T-helper 2 cell treated with Interferon-gamma antibody and Interleukin-4, amounts not matched to agents 5 μg/mL and 100 μg/mL, for 36 hours (primary cell): ENCODE measurements around the gene PARD3B.

Experiments
- DNase-seq: peaks from one replicate; pipeline ENCODE4 v3.0.0; 2021; ENCODE audit warnings: low spot score
- H3K27ac Mint-ChIP-seq: one replicate; pipeline ENCODE4 v1.8.0; 2021; ENCODE audit warnings: mild to moderate bottlenecking, mixed read lengths
- H3K27me3 Mint-ChIP-seq: one replicate; pipeline ENCODE4 v1.8.0; 2021; ENCODE audit warnings: low read depth, mixed read lengths
- H3K36me3 Mint-ChIP-seq: one replicate; pipeline ENCODE4 v1.8.0; 2021; ENCODE audit warnings: low read depth, mixed read lengths
- H3K4me1 Mint-ChIP-seq: one replicate; pipeline ENCODE4 v1.8.0; 2021; ENCODE audit warnings: low read depth, mixed read lengths
- H3K4me3 Mint-ChIP-seq: one replicate; pipeline ENCODE4 v1.8.0; 2022; ENCODE audit warnings: mild to moderate bottlenecking, moderate library complexity, mixed read lengths
- H3K9me3 Mint-ChIP-seq: one replicate; pipeline ENCODE4 v1.8.0; 2021; ENCODE audit warnings: mixed read lengths

The PARD3B gene

GRCh38 chr2:204730603-204731002 is 185.3 kb downstream of the PARD3B start:
- H3K27me3 Mint-ChIP-seq, result peaks cover 6% of the 10 kb centered on the region
- H3K4me1 Mint-ChIP-seq, result no peaks in the 10 kb centered on the region
- no peak for DNase-seq
- H3K4me3 Mint-ChIP-seq, result no peak overlapping the region
- H3K9me3 Mint-ChIP-seq, result no peaks in the 10 kb centered on the region
- H3K36me3 Mint-ChIP-seq, result no peaks in the 10 kb centered on the region
- H3K27ac Mint-ChIP-seq, result no peak overlapping the region

GRCh38 chr2:204732019-204732418 is 186.7 kb downstream of the PARD3B start:
- peaks cover 6% of the 10 kb centered on the region for H3K27me3 Mint-ChIP-seq
- DNase-seq, result no peak
- H3K27ac Mint-ChIP-seq, result no peak overlapping the region
- no peaks in the 10 kb centered on the region for H3K4me1 Mint-ChIP-seq
- no peak overlapping the region for H3K4me3 Mint-ChIP-seq
- no peaks in the 10 kb centered on the region for H3K36me3 Mint-ChIP-seq
- no peaks in the 10 kb centered on the region for H3K9me3 Mint-ChIP-seq

- H3K9me3 Mint-ChIP-seq, result peaks cover 11% of the 10 kb centered on the region
- no peaks in the 10 kb centered on the region for H3K4me1 Mint-ChIP-seq
- H3K27me3 Mint-ChIP-seq, result peaks cover 4% of the 10 kb centered on the region
- H3K4me3 Mint-ChIP-seq, result no peak overlapping the region
- no peaks in the 10 kb centered on the region for H3K36me3 Mint-ChIP-seq
- no peak overlapping the region for H3K27ac Mint-ChIP-seq
- no peak for DNase-seq
Observed at GRCh38 chr2:204737296-204737695, 192.0 kb downstream of the PARD3B start.

GRCh38 chr2:204738721-204739120 is 193.4 kb downstream of the PARD3B start:
- DNase-seq, result no peak
- no peaks in the 10 kb centered on the region for H3K4me1 Mint-ChIP-seq

GRCh38 chr2:204743393-204743960 is 198.2 kb downstream of the PARD3B start:
- no peak overlapping the region for H3K27ac Mint-ChIP-seq
- DNase-seq, result no peak
- H3K27me3 Mint-ChIP-seq, result no peaks in the 10 kb centered on the region
- H3K36me3 Mint-ChIP-seq, result no peaks in the 10 kb centered on the region
- no peaks in the 10 kb centered on the region for H3K4me1 Mint-ChIP-seq
- H3K9me3 Mint-ChIP-seq, result peaks cover 5% of the 10 kb centered on the region
- no peak overlapping the region for H3K4me3 Mint-ChIP-seq

More at GRCh38 chr2:204738721-204739120, 193.4 kb downstream of the PARD3B start:
- H3K27me3 Mint-ChIP-seq, result peaks cover 4% of the 10 kb centered on the region
- no peak overlapping the region for H3K4me3 Mint-ChIP-seq
- peaks cover 11% of the 10 kb centered on the region for H3K9me3 Mint-ChIP-seq
- H3K27ac Mint-ChIP-seq, result no peak overlapping the region
- H3K36me3 Mint-ChIP-seq, result no peaks in the 10 kb centered on the region

- Mint-ChIP-seq H3K9me3 (peaks cover 5% of the 10 kb centered on the region), H3K27ac (no peak overlapping the region), H3K4me3 (no peak overlapping the region), H3K27me3 (no peaks in the 10 kb centered on the region), H3K36me3 (no peaks in the 10 kb centered on the region), H3K4me1 (no peaks in the 10 kb centered on the region)
- DNase-seq, result no peak
Observed at GRCh38 chr2:204744506-204744905, 199.2 kb downstream of the PARD3B start.

- Mint-ChIP-seq H3K4me1 (peaks cover 5% of the 10 kb centered on the region), H3K27ac (no peak overlapping the region), H3K9me3 (peaks cover 5% of the 10 kb centered on the region), H3K4me3 (no peak overlapping the region), H3K27me3 (no peaks in the 10 kb centered on the region), H3K36me3 (peaks cover 1% of the 10 kb centered on the region)
- DNase-seq, result no peak
Observed at GRCh38 chr2:204748286-204748685, 203.0 kb downstream of the PARD3B start.

- H3K27me3 Mint-ChIP-seq, result no peaks in the 10 kb centered on the region
Observed at GRCh38 chr2:204749319-204749718, 204.0 kb downstream of the PARD3B start.

GRCh38 chr2:204750389-204750788 is 205.1 kb downstream of the PARD3B start:
- Mint-ChIP-seq H3K4me1 (peaks cover 5% of the 10 kb centered on the region), H3K27ac (no peak overlapping the region), H3K4me3 (no peak overlapping the region), H3K27me3 (no peaks in the 10 kb centered on the region), H3K36me3 (peaks cover 1% of the 10 kb centered on the region), H3K9me3 (no peaks in the 10 kb centered on the region)
- no peak for DNase-seq

More at GRCh38 chr2:204749319-204749718, 204.0 kb downstream of the PARD3B start:
- Mint-ChIP-seq H3K36me3 (peaks cover 1% of the 10 kb centered on the region), H3K27ac (no peak overlapping the region), H3K9me3 (peaks cover 4% of the 10 kb centered on the region), H3K4me3 (no peak overlapping the region), H3K4me1 (peaks cover 5% of the 10 kb centered on the region)
- no peak for DNase-seq

- Mint-ChIP-seq H3K9me3 (no peaks in the 10 kb centered on the region), H3K27me3 (no peaks in the 10 kb centered on the region), H3K36me3 (peaks cover 1% of the 10 kb centered on the region), H3K4me1 (peaks cover 5% of the 10 kb centered on the region), H3K27ac (no peak overlapping the region), H3K4me3 (no peak overlapping the region)
- DNase-seq, result no peak
Observed at GRCh38 chr2:204751472-204751871, 206.2 kb downstream of the PARD3B start.

- Mint-ChIP-seq H3K9me3 (no peaks in the 10 kb centered on the region), H3K27ac (no peak overlapping the region), H3K36me3 (peaks cover 1% of the 10 kb centered on the region), H3K4me1 (peaks cover 5% of the 10 kb centered on the region), H3K4me3 (no peak overlapping the region), H3K27me3 (no peaks in the 10 kb centered on the region)
- no peak for DNase-seq
Observed at GRCh38 chr2:204753841-204754240, 208.6 kb downstream of the PARD3B start.

- DNase-seq, result no peak
- peaks cover 1% of the 10 kb centered on the region for H3K36me3 Mint-ChIP-seq
- H3K27ac Mint-ChIP-seq, result no peak overlapping the region
- peaks cover 5% of the 10 kb centered on the region for H3K4me1 Mint-ChIP-seq
- H3K4me3 Mint-ChIP-seq, result no peak overlapping the region
- H3K27me3 Mint-ChIP-seq, result no peaks in the 10 kb centered on the region
- no peaks in the 10 kb centered on the region for H3K9me3 Mint-ChIP-seq
Observed at GRCh38 chr2:204754898-204755297, 209.6 kb downstream of the PARD3B start.

- Mint-ChIP-seq H3K4me1 (no peaks in the 10 kb centered on the region), H3K4me3 (no peak overlapping the region), H3K27ac (no peak overlapping the region), H3K36me3 (no peaks in the 10 kb centered on the region), H3K9me3 (peaks cover 26% of the 10 kb centered on the region), H3K27me3 (no peaks in the 10 kb centered on the region)
- no peak for DNase-seq
Observed at GRCh38 chr2:204763974-204764703, 218.9 kb downstream of the PARD3B start.

GRCh38 chr2:204770735-204771134 is 225.5 kb downstream of the PARD3B start:
- no peak overlapping the region for H3K27ac Mint-ChIP-seq
- peaks cover 22% of the 10 kb centered on the region for H3K27me3 Mint-ChIP-seq
- H3K9me3 Mint-ChIP-seq, result no peaks in the 10 kb centered on the region
- H3K4me3 Mint-ChIP-seq, result no peak overlapping the region
- no peak for DNase-seq
- no peaks in the 10 kb centered on the region for H3K4me1 Mint-ChIP-seq
- no peaks in the 10 kb centered on the region for H3K36me3 Mint-ChIP-seq

- no peaks in the 10 kb centered on the region for H3K36me3 Mint-ChIP-seq
- DNase-seq, result no peak
- H3K4me1 Mint-ChIP-seq, result no peaks in the 10 kb centered on the region
- no peak overlapping the region for H3K4me3 Mint-ChIP-seq
- H3K27me3 Mint-ChIP-seq, result peaks cover 27% of the 10 kb centered on the region
- no peaks in the 10 kb centered on the region for H3K9me3 Mint-ChIP-seq
- no peak overlapping the region for H3K27ac Mint-ChIP-seq
Observed at GRCh38 chr2:204771721-204772120, 226.4 kb downstream of the PARD3B start.
